ENCODE measurements around the gene ADRA2A.

The ADRA2A gene

DNA sequence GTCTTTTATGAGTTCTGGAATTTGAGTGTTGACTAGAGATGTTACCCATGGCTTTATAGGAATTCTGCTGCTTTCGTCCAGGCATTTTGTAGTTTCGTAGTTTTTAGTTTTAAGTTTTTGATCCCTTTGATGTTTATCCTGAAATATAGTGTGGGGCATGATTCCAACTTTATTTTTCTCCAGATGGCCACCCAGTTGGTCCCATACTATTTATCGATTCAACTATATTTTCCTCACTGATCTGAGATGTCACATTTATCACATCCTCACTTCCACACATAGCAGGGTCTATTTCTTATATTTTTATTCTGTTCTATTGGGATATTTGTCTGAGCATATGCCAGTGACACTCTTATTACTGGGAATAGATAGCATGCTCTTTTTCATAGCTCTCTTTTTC lies 33.9 kb downstream of the ADRA2A start:
- DNase-seq = no peak

DNA sequence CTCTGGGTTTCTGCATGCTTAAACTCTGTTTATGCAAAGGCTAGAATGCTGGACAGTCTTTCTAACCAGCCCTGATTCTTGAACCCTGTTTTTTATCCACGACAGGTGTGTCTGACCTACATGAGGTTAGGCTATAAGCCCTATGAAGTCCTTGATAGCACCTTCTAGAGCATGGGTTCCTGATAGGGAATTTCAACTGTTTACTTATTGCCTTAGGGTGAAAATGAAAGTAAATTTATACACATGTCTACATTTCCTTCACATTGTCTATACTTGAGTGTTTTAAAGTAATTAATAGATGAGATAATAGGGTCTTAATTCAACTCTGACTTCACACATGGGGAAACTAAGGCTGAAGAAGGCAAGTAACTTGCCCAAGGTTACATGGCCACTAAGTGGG lies 35.5 kb downstream of the ADRA2A start:
- DNase-seq = no peak

DNA sequence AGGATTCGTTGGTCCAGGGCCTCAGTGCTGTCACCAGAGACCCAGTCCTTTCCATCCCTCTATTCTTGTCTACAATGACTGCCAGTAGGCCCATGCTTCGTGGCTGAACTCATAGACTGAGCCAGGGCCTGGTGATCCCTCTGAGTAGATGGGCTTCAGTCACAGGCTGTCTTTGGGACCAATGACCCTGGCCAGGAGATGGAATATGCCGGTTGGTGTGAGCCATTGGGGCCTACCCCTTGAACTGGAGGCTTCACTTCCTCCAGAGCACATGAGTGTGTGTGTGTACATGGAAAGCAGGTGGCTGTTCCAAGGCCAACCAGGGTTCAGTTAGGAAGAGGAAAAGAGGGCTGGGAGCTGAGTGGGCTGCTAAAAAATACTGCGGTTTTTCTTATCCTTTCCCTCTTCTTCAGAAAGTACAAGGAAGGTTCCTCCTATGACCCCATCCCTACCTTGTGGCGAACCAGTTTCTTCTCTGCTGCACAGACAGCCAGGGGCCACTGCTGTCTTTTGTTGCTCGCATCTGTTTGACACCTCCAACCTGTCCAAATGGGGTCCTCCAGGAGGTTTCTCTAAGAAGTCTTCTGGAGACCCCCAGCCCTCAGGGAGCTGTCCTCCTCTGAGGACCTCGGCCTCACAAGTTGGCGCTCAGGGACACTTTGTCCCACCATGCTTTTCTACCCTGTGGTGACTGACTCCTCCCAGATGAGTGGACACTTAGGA lies 36.6 kb downstream of the ADRA2A start:
- no peak for DNase-seq

DNA sequence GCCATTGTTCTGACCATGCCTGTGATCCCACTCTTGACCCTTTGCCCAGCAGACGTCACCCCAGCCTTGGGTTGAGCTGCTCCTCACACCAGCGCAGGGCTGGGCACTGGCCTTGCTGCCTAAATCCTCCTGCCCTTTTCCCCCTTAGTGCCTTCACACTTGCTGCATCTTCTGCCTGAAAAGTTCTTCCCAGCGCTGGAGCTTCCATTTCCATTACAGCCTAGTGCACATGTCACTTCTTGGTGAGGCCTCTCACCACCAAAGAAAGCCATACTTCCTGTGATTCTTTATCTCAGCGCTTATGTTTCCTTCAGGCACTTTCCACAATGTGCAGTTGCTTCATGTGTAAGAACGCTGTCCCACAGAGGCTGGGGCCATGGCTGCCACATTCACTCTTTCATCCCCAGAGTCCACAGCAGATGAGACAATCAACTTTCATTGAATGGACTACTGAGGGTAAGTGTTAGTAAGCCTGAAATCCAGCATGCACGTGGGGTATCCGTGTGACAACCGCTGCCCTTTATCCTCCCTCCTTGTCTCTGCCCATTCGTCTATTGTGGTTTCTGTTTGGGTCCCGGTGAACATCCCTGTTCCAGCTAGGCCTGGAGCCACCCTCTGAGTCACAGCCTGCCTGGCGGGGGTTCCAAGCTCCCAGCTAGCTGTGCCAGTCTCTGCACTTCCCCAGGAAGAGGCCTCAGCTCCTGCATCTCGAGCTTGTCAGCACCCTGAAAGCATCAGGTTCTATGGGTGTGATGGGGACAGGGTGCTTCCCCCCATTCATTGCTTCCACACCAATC lies 37.3 kb downstream of the ADRA2A start:
- DNase-seq = no peak

DNA sequence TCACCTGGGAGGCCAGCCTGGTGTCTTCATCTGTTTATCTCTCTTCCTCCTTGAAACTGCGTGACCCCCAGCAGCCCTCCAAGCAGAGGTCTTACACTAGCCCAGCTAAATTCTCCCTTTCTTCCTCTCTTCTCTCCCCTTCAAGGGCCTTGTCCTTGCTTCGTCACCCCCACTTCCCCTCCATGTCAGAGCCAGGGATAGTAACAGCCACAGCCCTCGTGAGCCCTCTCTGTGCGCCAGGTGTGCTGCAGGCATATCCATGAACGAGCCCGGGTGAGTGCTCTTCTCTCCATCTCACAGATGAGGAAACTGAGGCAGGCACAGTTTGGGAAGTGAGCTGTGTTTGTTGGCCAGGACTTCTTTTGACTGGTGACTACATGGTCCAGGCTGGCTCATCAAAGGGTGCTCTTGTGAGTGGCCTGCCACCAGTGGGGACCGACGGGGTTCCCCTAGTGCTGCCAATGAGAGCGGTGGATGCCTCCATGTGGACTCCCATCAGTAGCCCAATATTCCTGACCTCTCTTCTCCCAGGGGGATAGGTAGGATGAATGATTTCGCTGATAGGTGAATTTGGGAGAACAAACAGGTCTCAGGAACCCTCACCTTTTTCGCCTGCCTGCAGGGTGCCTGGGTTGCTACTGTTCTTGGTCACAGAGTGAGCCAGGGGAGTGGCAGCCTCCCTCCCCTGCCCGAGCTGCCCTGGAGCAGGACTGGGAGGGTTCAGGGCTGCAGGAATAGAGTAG lies 38.1 kb downstream of the ADRA2A start:
- no peak for DNase-seq

DNA sequence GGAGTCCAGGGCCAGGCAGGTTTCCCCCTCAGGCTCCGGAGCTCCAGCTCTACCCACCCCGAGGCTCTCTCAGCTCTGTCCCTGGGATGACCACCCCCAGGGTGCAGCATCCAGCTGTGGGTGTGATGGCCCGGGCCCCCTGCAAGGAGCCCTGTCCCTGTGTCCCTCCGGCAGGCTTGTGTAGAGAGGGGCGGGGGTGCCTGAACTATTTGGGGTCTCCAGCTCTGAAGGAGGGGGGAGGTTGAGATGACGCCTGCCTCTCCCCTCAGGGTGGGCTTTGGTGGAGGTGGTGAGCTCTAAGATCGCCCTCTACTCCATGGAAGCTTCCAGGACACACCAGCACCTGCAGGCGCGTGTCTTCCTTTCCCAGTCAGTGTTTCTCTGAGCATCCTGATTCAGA lies 39.4 kb downstream of the ADRA2A start:
- no peak for DNase-seq

DNA sequence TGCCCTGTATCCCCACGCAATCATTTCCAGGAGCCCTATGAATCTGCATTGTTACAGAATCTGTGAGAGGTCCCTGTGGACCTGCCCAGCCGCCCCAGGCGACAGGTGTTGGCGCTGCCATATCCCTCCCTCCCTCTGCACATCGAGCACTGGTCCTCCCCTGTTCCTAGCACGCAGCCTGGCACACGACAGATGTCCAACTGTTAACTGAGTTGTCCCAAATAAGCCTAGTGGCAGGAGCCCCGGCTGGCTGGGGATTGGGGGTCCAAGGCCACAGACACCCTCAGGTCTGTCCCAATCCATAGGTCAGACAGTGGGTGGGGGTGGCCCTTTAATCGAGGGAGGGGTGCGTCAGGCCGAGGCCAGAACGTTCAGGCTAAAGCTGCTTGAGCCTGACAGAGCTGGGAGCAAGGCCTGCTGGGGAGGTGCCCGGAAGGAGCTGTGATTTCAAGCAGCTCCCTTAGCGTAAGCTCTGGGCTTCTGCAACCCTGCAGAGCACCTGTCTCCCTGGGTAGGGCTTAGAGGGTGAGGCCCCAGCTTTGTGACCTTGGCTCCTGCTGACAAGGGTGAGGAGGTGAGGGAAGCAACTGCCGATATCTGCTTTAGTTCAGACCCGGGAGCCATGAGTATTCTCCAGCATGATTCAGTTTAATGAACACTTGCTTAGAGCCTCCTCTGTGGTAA lies 40.1 kb downstream of the ADRA2A start:
- no peak for DNase-seq

DNA sequence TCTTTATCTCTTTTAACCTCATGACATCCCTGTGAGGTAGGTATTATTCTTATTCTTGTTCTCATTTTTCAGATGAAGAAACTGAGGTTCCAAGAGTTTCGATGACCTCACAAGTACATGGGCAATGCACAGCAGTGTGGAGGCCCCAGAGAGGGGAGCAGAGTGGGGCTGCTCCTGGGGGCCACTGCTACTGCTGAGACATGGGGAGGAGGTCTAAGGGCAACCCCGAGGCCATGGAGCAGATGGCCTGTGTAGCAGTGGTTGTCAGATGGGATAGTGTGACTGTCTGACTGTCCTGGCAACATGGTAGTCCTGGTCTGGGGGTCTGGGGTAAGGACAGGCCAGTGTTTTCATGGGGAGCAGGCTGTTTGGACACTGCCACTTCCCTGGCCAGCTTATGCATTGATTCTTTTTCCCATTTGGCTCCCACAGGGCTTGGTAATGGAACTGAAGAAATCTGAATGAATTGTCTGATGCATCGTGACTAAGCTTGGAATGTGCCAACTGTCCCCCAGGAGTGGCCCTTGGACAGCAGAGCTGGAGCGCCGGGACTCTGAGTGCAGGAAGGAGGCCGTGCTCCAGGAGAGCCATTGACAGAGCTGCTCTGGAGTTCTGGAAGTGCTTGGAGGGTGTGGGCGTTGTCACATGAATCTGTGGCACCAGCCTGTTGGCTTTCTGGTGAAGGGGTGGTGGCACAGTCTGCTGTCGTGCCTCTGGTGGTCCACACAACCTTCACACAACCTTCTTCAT lies 40.9 kb downstream of the ADRA2A start:
- DNase-seq = no peak

DNA sequence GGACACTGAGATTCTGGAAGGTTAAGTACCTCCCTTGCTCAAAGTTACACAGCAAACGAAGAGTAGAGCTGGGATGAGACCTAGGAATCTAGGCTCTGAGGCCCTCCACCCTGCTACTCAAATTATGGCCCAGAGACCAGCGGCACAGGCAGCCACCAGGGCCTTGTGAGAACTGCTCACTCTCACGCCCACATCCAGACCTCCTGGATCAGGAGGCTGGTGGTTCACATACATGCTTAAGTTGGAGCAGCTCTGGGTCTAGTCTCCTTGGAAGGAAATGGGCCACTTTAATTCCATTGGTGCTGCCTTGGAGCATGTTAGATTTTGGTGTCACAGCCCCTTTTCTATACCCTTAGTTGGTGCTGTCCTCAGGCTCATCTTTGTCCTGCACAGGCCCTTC lies 41.9 kb downstream of the ADRA2A start:
- no peak for DNase-seq

DNA sequence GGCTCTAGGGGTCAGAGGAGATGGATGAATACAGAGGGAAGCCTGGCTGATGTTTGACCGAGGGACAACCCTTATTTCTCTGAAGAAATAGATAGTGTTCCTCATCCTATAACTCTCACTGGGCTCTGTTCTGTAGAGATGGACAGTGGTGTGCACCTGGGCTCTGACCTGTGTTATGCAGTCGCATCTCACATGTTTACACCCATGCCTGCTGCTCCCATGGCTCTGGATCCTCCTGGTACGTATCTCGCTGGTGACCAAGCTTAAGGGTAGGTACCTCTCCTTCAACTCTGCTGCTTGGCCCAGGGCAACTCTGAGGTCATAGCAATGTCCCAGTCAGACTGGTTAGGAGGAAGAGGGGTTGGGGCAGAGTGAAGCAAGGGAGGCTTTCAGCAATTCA lies 42.8 kb downstream of the ADRA2A start:
- no peak for DNase-seq

DNA sequence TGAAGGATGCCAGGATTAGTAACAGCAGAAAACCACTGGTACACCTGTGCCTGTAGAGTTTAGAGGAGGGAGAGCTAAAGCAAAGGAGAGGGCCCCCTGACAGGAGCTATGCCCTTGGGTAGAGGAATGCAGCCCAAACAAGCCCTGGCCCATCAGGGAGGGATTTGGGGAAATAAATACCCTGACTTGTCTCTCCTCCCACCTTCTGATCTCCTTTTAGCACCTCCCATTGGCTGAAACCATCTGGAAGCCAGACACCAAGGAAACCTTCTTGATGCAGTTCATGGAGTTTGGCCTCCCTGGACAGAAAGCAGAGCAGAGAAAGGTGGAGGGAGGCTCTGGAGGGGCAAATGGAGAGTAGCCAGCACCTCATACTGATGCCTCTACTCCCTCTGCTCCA lies 45.3 kb downstream of the ADRA2A start:
- no peak for DNase-seq

DNA sequence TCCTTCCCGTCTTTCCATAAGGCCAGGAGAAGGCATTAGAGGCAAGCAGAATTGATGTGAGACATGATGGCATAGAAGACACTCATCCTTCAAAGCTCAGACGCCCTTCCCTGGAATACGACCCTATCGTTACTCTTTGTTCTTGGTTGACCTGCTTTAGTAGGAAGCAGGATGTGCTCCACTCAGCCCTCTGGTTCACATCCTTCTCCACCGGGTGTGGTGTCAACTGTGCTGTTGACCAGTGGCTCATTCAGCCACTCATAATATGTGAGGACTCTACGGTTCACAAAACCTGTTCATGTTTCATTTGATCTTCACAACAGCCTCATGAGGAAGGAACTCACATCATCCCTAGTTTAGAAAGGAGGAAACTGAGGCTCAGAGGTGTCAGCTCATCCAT lies 47.1 kb downstream of the ADRA2A start:
- no peak for DNase-seq

DNA sequence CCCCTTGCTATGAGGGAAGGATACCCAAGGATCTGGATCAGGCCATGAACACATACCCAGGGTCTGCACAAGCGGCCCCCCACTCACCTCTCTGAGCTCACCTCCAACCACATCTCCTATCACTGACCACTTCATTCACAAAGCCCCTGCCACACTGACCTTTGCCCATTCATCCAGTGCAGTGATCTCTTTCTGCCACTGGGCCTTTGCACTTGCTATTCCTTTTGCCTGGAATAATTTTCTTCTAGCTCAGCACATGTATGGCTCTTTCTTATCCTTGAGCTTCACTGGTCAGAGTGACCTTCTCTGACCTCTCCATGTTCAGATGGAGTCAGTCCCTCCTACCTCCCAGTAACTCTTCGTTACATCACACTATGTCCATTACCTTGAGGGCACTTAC lies 48.3 kb downstream of the ADRA2A start:
- no peak for DNase-seq

DNA sequence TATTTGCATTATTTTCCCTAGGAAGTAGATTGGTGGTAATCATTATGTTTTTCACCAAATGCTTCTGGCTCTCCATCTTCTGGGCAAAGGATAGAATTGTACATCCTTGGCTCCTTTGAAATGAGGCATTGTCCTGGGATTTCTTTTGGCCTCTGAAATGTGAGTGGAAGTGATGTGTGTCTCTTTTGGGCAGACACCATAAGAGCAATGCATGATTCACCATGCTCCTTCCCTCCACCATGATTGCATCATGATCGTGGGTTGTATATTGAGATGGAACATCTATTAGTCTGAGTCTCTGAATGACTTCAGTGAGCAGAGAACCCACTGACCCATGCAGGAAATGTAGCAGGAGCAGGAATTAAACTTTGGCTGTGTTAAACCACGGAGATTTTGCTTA lies 49.2 kb downstream of the ADRA2A start:
- DNase-seq = peak; percentile 22

DNA sequence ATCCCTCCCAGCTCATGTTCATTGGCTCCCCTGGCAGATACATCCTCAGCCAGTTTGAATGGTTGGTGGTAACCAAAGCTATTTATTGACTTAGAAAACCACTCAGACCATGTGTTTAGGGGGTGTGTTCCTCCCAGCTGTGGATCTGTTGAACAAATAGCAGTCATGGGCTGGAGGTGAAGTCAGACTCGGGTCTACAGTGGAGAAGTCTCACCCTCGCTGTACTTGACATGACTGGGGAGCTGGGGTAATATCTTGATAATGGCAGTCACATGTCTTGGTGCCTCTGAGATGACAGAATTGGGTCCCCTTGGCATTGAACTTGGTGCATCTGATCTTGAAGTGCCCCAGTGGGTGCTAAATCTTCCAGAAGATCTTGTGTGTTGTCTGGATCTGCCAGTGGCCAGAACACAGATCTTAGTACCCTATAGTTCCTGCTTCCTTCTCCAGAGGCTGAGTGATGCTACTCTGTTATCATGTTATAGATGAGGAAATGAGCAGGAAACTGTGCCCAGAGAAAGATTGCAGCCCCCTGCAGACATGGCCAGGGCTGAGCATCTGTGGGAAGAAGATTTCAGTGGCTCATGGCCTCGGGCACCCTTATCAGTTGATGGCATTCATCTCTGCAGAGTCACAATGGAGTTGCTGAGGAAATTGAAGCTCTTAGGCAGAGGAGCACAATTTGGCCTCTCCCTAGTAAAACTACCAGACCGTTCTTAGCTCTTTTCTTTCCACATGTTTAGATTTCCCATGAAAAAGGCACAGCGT lies 50.4 kb downstream of the ADRA2A start:
- no peak for DNase-seq

DNA sequence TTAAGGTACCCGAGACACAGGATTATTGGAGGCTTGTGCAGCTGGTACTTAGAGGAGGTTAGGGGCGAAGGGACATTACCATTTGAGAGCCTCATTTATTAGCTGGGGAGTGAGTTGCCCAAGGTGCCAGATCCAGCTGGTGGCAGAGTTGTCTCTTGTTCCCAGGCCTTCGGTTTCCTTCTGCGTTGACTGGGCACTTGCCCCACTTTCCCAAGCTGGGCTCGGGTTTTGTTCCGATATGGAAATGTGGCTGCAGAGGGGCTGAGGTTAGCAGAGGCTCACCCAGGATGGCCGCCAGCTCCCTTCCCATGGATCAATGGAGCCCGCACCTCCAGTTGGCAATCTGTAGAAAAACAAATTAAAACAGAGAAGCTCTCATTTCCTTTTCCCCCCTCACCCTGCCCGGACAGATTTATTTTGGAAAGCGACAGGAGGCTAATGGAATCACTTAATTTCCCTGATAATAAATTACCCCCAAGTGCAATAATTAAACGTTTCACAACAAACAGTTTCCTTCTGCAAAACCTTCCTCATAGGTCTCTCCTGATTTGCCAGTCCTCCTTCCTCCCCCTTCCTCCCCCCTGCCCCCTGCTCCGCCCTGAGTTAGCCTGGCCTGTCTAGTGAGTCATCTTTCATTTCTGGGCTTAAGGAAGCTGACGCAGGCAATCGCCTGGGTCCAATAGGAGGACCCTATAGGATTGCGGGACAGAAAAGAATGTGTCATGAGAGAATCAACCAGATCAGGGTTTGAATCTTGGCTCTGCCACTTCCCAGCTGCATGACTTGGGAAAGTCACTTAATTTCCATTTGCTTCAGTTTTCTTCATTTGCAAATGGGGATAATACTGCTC lies 51.7 kb downstream of the ADRA2A start:
- peak; percentile 15 for DNase-seq

DNA sequence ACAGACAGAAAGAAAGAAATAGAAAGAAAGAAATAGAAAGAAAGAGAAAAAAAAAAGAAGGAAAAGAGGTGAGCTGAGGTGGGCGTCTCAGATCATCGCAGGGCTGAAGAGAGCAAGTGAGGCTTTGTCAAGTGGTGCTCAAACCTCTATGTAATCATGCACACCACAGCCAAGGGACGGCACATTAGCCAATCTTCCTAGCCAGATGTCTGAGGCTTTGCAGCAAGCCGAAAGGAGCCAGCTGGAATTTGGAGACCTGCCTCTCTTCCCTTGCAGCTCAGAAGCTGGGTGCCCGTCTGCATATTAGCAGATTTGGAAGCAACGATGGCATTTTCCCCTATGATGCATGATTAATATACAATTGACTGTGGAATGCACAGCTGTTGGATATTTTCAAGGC lies 52.5 kb downstream of the ADRA2A start:
- no peak for DNase-seq

DNA sequence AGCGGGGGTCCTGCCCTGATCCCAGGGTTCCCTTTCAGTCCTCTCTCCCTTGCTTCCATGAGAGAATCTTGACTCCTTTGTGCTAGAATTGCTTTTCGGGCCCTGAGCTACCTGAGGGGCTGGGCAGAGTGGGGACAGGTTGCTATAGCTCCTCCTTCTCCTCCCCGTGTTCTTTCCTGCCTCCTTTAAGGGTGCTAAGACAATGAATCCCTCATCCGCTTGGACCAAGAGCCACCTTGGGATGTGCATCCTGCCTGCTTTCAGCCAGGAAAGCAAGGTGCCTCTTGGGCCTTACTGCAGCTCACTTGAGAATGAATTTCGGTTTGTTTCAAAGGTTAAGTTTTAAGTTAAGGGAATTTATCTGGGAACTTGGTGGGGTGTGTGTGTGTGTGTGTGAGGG lies 53.6 kb downstream of the ADRA2A start:
- DNase-seq = no peak

Measured in fibroblast of skin of scalp (primary cell).